Keratinocyte (primary cell): Measurements from ENCODE around the gene FBXW5. TPM values are rescaled to one million over a fixed set of nuclear protein-coding genes. Genes with fewer than 3 reads are reported as not detected.

Source experiments
- DNase-seq: peaks from one replicate; pipeline ENCODE4 v3.0.0-alpha.2; 2011; ENCODE audit warnings: low read depth, missing footprints, low spot score
- FAIRE-seq: peaks from 2 replicates; lab custom pipeline; 2011; peaks lifted over from hg19 to GRCh38; lab: Jason Lieb, UNC
- H2AFZ ChIP-seq: 2 replicates; pipeline ENCODE4 v1.6.0; 2012; ENCODE audit warnings: low read length, control low read depth, inconsistent platforms; ENCODE audit not compliant: control insufficient read depth
- H3K27ac ChIP-seq: 2 replicates; pipeline ENCODE4 v1.5.1; 2011; ENCODE audit warnings: low read length; ENCODE audit not compliant: control insufficient read depth, insufficient read depth
- H3K27me3 ChIP-seq: 3 replicates; pipeline ENCODE4 v1.6.0; 2011; ENCODE audit warnings: low read length; ENCODE audit not compliant: control insufficient read depth, insufficient read depth; ENCODE audit errors: extremely low read depth
- H3K36me3 ChIP-seq, 2 experiments: 2 replicates in 1 of 2; 3 replicates in 1 of 2; pipeline ENCODE4 v1.5.1; 2011; ENCODE audit warnings: low read length in 2 of 2, mild to moderate bottlenecking in 1 of 2; ENCODE audit not compliant: control insufficient read depth in 2 of 2, insufficient read depth in 2 of 2; ENCODE audit errors: extremely low read depth in 1 of 2
- H3K4me1 ChIP-seq: 3 replicates; pipeline ENCODE4 v1.5.1; 2011; ENCODE audit warnings: low read length; ENCODE audit not compliant: control insufficient read depth, insufficient read depth; ENCODE audit errors: extremely low read depth
- H3K4me2 ChIP-seq: 3 replicates; pipeline ENCODE4 v1.6.0; 2011; ENCODE audit warnings: low read depth, low read length; ENCODE audit not compliant: control insufficient read depth, insufficient read depth; ENCODE audit errors: extremely low read depth
- H3K4me3 ChIP-seq, 3 experiments: fragments of 200-600 bp in 1 of 3; sonication (generic) in 1 of 3; 2 replicates in 2 of 3; 3 replicates in 1 of 3; pipeline ENCODE4 v1.5.1; 2011 to 2016; ENCODE audit warnings: low read length in 3 of 3, mild to moderate bottlenecking in 3 of 3, control low read depth in 2 of 3, inconsistent platforms in 1 of 3, low read depth in 1 of 3, mixed read lengths in 1 of 3, mixed run types in 1 of 3, moderate library complexity in 1 of 3; ENCODE audit not compliant: control insufficient read depth in 2 of 3, insufficient read depth in 2 of 3; ENCODE audit errors: extremely low read depth in 1 of 3
- H3K79me2 ChIP-seq: 2 replicates; pipeline ENCODE4 v1.6.0; 2012; ENCODE audit warnings: low read length; ENCODE audit not compliant: control insufficient read depth, insufficient read depth
- H3K9ac ChIP-seq: 3 replicates; pipeline ENCODE4 v1.6.0; 2011; ENCODE audit warnings: low read length; ENCODE audit not compliant: control insufficient read depth, insufficient read depth; ENCODE audit errors: extremely low read depth
- H3K9me1 ChIP-seq: 3 replicates; pipeline ENCODE4 v1.6.0; 2011; ENCODE audit warnings: low read length; ENCODE audit not compliant: control insufficient read depth, insufficient read depth; ENCODE audit errors: extremely low read depth
- H3K9me3 ChIP-seq: 2 replicates; pipeline ENCODE4 v1.5.1; 2012; ENCODE audit warnings: low read depth, low read length; ENCODE audit not compliant: control insufficient read depth
- H4K20me1 ChIP-seq: 3 replicates; pipeline ENCODE4 v1.6.0; 2011; ENCODE audit warnings: low read length; ENCODE audit not compliant: control insufficient read depth, insufficient read depth; ENCODE audit errors: extremely low read depth
- CTCF ChIP-seq, 3 experiments: IDR thresholded peaks in 1 of 3; conservative IDR thresholded peaks in 1 of 3; optimal IDR thresholded peaks in 1 of 3; 2 replicates in 2 of 3; 3 replicates in 1 of 3; pipeline versions ENCODE3 to v1.5.1; 2011; ENCODE audit warnings: low read length in 3 of 3, mild to moderate bottlenecking in 3 of 3, moderate library complexity in 2 of 3, control low read depth in 1 of 3, inconsistent platforms in 1 of 3; ENCODE audit not compliant: insufficient read depth in 2 of 3; ENCODE audit errors: extremely low read depth in 1 of 3
- EZH2 ChIP-seq: IDR thresholded peaks from one replicate; pipeline ENCODE4 v1.6.1; 2012; ENCODE audit warnings: inconsistent platforms, mild to moderate bottlenecking, low read length, moderate library complexity
- dilution Hi-C: fragments of 300-500 bp; cut with MboI; formaldehyde crosslinking; loops from one replicate; pipeline ENCODE4 v1.7.0; 2020; ENCODE audit warnings: low sequenced_read_pairs; ENCODE audit not compliant: extremely low pct_ligation_motif_present
- polyA plus RNA-seq, 5 experiments: library from polyadenylated mRNA; depleted of rRNA in 3 of 5; stranded (reverse) in 3 of 5; stranded (forward) in 1 of 5; unstranded in 1 of 5; fragments of >200 nt; gene quantifications; 1 replicate in 1 of 5; 2 replicates in 3 of 5; 3 replicates in 1 of 5; pipeline versions ENCODE4 v1.2.1 to v1.2.3, GENCODE V29; 2011 to 2012; ENCODE audit warnings: missing spikeins in 2 of 5, low read depth in 1 of 5, low replicate concordance in 1 of 5

FBXW5 gene
- polyA plus RNA-seq, 1 donor (not counting 4 experiments of a cell fraction or from before 2014, with no cell fraction given): 23.0 TPM

DNA sequence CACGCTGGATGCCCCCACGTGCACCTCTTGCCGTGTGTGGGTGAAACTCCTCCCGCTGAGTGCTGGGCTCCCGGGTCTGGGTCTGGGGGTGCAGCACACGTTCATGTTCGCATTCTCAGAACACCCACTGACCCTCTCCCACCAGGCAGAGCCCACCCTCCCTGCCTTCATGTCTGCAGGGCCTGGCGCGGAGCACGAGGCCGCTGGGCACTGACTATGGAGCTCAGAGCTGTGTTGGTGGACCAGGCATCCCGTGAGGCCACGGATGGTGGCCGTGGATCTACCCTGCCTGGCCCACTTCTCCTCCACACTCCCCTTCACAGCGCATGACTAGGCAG is 16.4 kb upstream of the FBXW5 start:
- Histone ChIP-seq H3K4me1 (peaks cover 8% of the 10 kb centered on the region), H3K36me3 (no peaks in the 10 kb centered on the region), H3K9me1 (no peaks in the 10 kb centered on the region), H3K4me2 (no peak overlapping the region), H3K9me3 (no peaks in the 10 kb centered on the region), H4K20me1 (no peaks in the 10 kb centered on the region), H3K27ac (no peak overlapping the region), H3K79me2 (no peaks in the 10 kb centered on the region), H3K4me3 (no peak overlapping the region), H3K9ac (no peak overlapping the region), H3K27me3 (peaks cover 5% of the 10 kb centered on the region), H2AFZ (no peak overlapping the region)
- DNase-seq (no peak), FAIRE-seq (no peak)
- dilution Hi-C loops: no loop called here
- TF ChIP-seq CTCF (optimal IDR thresholded peaks at IDR 0.05 in 1 of 3, IDR thresholded peaks at IDR 0.05 in 1 of 3, conservative IDR thresholded peaks at IDR 0.05 in 1 of 3; ENCODE audit: extremely low read depth in 1 of 3, insufficient read depth in 2 of 3, low read length in 3 of 3): no peak
- no peak for TF ChIP-seq EZH2

- H3K4me2 ChIP-seq: no peak overlapping the region
- H4K20me1 ChIP-seq: no peaks in the 10 kb centered on the region
- H3K4me3 ChIP-seq: no peak overlapping the region
- no peak overlapping the region for H2AFZ ChIP-seq
- peaks cover 5% of the 10 kb centered on the region for H3K27me3 ChIP-seq
- peaks cover 8% of the 10 kb centered on the region for H3K4me1 ChIP-seq
- no peak overlapping the region for H3K27ac ChIP-seq
- H3K79me2 ChIP-seq: no peaks in the 10 kb centered on the region
- H3K9ac ChIP-seq: no peak overlapping the region
- no peak for FAIRE-seq
- dilution Hi-C loops: no loop called here
- no peak for DNase-seq
- H3K9me1 ChIP-seq: no peaks in the 10 kb centered on the region
- H3K36me3 ChIP-seq: no peaks in the 10 kb centered on the region
- TF ChIP-seq EZH2 (no peak), CTCF (optimal IDR thresholded peaks at IDR 0.05 in 1 of 3, IDR thresholded peaks at IDR 0.05 in 1 of 3, conservative IDR thresholded peaks at IDR 0.05 in 1 of 3; ENCODE audit: extremely low read depth in 1 of 3, insufficient read depth in 2 of 3, low read length in 3 of 3) (no peak)
- H3K9me3 ChIP-seq: no peaks in the 10 kb centered on the region
Measured at GRCh38 chr9:136960212-136960937, 15.8 kb upstream of the FBXW5 start.
